NCI-H2029 (cell line): Measurements from ENCODE around the gene CLIC1.

Experiments
- DNase-seq: peaks from one replicate; lab custom pipeline; 2025; lab: John Stamatoyannopoulos, UW

CLIC1 gene

GRCh38 chr6:31701666-31702404 lies 34.5 kb downstream of the CLIC1 start:
- DNase-seq, result peak; percentile 27

GRCh38 chr6:31700740-31701401 lies 35.5 kb downstream of the CLIC1 start:
- DNase-seq, result no peak

GRCh38 chr6:31697555-31697954 lies 38.8 kb downstream of the CLIC1 start:
- DNase-seq, result peak; percentile 55

- no peak for DNase-seq
Measured at GRCh38 chr6:31693535-31693934, 42.8 kb downstream of the CLIC1 start.

- no peak for DNase-seq
Measured at GRCh38 chr6:31692886-31693285, 43.4 kb downstream of the CLIC1 start.

GRCh38 chr6:31692353-31692752 lies 44.0 kb downstream of the CLIC1 start:
- no peak for DNase-seq

- DNase-seq, result no peak
Measured at GRCh38 chr6:31691564-31692108, 44.7 kb downstream of the CLIC1 start.

GRCh38 chr6:31691078-31691463 lies 45.3 kb downstream of the CLIC1 start:
- DNase-seq, result no peak

- DNase-seq, result no peak
Measured at GRCh38 chr6:31690231-31691077, 45.9 kb downstream of the CLIC1 start.

- DNase-seq, result no peak
Measured at GRCh38 chr6:31689249-31690110, 46.9 kb downstream of the CLIC1 start.

GRCh38 chr6:31687860-31688693 lies 48.3 kb downstream of the CLIC1 start:
- no peak for DNase-seq

- DNase-seq, result no peak
Measured at GRCh38 chr6:31687321-31687720, 49.0 kb downstream of the CLIC1 start.

- no peak for DNase-seq
Measured at GRCh38 chr6:31686483-31686882, 49.8 kb downstream of the CLIC1 start.

- DNase-seq, result no peak
Measured at GRCh38 chr6:31683591-31683990, 52.7 kb downstream of the CLIC1 start.

- no peak for DNase-seq
Measured at GRCh38 chr6:31681135-31681671, 55.1 kb downstream of the CLIC1 start.
